B cell (primary cell): ENCODE measurements around the gene LBH.

Experiments used
- EZH2 ChIP-seq: IDR thresholded peaks from 2 replicates; pipeline ENCODE4 v1.6.1; 2012; ENCODE audit warnings: borderline replicate concordance, low read depth, mild to moderate bottlenecking, moderate library complexity, low read length; ENCODE audit not compliant: insufficient read depth, poor library complexity, severe bottlenecking
- TF ChIP-seq, protein P1 (sequence below): fragments of 200-600 bp; IDR thresholded peaks from one replicate; pipeline ENCODE4 v1.8.0; 2022; ENCODE audit warnings: antibody characterized with exemption, mild to moderate bottlenecking

DNA sequence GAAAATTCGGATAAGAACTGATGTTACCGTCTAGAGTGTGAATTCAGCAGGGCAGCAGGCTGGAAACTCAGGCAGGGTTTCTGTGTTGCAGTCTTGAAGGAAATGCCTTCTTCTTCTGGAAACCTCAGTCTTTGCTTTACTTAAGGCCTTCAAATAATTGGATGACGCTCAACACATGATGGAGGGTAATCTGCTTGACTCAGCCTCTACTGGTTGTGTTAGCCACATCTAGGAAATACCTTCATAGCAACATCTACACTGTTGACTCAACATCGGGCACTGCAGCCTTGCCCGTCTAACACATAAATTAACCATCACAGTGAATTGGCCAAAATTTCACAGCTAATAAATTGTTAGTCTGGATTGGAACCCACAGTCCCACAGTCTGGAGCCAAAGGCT is 47.3 kb upstream of the LBH start:
- TF ChIP-seq, protein P1, sequence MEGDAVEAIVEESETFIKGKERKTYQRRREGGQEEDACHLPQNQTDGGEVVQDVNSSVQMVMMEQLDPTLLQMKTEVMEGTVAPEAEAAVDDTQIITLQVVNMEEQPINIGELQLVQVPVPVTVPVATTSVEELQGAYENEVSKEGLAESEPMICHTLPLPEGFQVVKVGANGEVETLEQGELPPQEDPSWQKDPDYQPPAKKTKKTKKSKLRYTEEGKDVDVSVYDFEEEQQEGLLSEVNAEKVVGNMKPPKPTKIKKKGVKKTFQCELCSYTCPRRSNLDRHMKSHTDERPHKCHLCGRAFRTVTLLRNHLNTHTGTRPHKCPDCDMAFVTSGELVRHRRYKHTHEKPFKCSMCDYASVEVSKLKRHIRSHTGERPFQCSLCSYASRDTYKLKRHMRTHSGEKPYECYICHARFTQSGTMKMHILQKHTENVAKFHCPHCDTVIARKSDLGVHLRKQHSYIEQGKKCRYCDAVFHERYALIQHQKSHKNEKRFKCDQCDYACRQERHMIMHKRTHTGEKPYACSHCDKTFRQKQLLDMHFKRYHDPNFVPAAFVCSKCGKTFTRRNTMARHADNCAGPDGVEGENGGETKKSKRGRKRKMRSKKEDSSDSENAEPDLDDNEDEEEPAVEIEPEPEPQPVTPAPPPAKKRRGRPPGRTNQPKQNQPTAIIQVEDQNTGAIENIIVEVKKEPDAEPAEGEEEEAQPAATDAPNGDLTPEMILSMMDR: no peak
- no peak for TF ChIP-seq EZH2
